Measurements from ENCODE around the gene LRRC74A. TPM values are rescaled to one million over a fixed set of nuclear protein-coding genes. Genes with fewer than 3 reads are reported as not detected.

Gene LRRC74A
- total RNA-seq, 2 experiments from 2014 or later = not detected

DNA sequence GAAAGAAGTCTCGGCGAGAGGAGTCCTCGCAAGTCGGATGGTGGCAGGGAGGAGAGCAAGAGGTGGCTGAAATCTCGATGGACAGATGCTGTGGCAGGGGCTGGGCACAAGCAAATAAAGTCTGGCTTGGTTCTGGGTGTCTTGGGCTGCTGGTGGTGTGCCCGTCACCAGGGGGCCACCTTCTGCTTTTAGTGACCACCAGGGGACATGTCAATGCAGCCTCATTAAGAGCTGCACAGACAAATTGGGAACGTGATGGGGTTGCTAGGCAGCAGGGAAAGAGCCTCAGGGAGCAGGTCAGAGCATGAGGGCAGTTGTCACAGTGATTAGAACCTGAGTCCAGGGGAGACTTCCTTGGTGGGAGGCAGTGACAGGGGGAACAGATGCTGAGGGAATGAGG is 44.0 kb downstream of the LRRC74A start:
- Mint-ChIP-seq H3K9me3 (peaks cover 2% of the 10 kb centered on the region), H3K4me3 (no peak overlapping the region), H3K4me1 (ENCODE audit: low read depth) (peaks cover 11% of the 10 kb centered on the region), H3K27ac (no peak overlapping the region), H3K36me3 (ENCODE audit: low read depth) (no peaks in the 10 kb centered on the region), H3K27me3 (peaks cover 7% of the 10 kb centered on the region)
- ATAC-seq (no peak), DNase-seq (no peak)
- CTCF ChIA-PET = interaction anchor here (1.4 to 13.4 kb wide), 5 partner anchors 42 to 224 kb away, joined by 6 to 452 read pairs (median 35); no protein-coding TSS in a partner anchor
- POLR2A ChIA-PET = no interaction called here
- intact Hi-C loops (cut with micrococcal nuclease) = no loop called here
- TF ChIP-seq, protein P1, sequence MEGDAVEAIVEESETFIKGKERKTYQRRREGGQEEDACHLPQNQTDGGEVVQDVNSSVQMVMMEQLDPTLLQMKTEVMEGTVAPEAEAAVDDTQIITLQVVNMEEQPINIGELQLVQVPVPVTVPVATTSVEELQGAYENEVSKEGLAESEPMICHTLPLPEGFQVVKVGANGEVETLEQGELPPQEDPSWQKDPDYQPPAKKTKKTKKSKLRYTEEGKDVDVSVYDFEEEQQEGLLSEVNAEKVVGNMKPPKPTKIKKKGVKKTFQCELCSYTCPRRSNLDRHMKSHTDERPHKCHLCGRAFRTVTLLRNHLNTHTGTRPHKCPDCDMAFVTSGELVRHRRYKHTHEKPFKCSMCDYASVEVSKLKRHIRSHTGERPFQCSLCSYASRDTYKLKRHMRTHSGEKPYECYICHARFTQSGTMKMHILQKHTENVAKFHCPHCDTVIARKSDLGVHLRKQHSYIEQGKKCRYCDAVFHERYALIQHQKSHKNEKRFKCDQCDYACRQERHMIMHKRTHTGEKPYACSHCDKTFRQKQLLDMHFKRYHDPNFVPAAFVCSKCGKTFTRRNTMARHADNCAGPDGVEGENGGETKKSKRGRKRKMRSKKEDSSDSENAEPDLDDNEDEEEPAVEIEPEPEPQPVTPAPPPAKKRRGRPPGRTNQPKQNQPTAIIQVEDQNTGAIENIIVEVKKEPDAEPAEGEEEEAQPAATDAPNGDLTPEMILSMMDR (IDR thresholded peaks at IDR 0.05) = no peak

DNA sequence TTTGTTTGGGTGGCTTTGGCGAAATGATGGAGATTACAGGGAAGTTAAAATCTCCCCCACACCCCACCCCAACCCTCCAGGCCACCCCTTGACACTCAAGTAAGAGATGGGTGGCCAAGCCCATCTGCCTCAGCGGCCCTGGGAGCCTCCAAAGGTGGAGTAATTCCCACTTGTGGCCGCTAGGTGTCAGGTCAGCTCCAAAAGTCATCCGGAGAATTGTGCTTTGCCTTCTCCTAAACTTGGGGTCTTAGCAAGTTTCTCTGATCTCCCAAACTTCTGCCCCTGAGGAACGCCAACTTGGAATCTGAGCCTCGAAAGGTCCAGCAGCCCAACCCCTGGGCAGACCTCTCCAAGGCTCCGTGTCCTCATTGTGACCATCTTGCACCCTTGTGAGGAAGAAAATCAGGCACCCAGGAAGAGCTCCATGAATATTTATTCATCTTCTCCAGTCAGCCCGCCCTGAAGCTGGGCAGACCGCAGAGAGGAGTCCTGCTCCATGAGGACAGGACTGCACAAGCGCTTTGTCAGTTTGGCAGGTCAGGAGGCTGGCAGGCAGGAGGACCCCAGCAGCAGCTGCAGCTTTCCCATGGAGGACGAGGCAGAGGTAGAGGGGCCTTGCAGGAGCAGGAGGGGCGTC is 46.7 kb downstream of the LRRC74A start:
- DNase-seq (peak; percentile 77), ATAC-seq (peak; percentile 86)
- no peak overlapping the region for H3K27ac Mint-ChIP-seq
- H3K9me3 Mint-ChIP-seq = peaks cover 8% of the 10 kb centered on the region
- POLR2A ChIA-PET = interaction anchor here (0.8 kb wide), 1 partner anchor 197 kb away, joined by 3 read pairs; no protein-coding TSS in a partner anchor
- H3K4me1 Mint-ChIP-seq (ENCODE audit: low read depth) = peaks cover 4% of the 10 kb centered on the region
- TF ChIP-seq, protein P1 (IDR thresholded peaks at IDR 0.05) = peak; percentile 75
- no peaks in the 10 kb centered on the region for H3K36me3 Mint-ChIP-seq (ENCODE audit: low read depth)
- intact Hi-C loops (cut with micrococcal nuclease) = no loop called here
- CTCF ChIA-PET = interaction anchor here (0.6 to 13.4 kb wide), 35 partner anchors 9 to 253 kb away, joined by 3 to 452 read pairs (median 7); no protein-coding TSS in a partner anchor
- peaks cover 7% of the 10 kb centered on the region for H3K27me3 Mint-ChIP-seq
- no peak overlapping the region for H3K4me3 Mint-ChIP-seq

DNA sequence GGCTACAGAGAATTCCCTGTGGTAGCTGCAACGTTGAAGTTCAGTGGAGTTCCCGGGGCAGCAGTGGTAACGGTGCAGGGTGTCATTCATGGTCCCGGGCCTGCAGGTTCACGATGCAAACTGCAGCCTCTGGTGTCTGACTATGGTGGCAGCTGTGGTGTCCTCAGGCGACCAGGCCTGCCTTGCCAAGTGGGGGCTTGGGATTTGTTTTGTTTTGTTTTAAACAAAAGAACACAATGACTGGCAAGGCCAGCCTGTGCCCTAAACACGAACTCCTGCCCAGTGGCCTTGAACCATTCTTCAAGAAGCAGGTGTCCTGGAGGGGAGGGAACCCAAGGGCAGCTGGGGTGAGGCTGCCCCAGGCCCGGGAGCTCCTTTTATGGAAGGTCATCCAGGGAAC is 48.5 kb downstream of the LRRC74A start:
- H3K4me1 Mint-ChIP-seq (ENCODE audit: low read depth) = peaks cover 1% of the 10 kb centered on the region
- ChIA-PET POLR2A (interaction anchor here (0.6 kb wide), 1 partner anchor 157 kb away, joined by 3 read pairs; no protein-coding TSS in a partner anchor), CTCF (interaction anchor here (0.6 to 13.4 kb wide), 21 partner anchors 11 to 441 kb away, joined by 3 to 452 read pairs (median 15); partner anchors contain the start of gene CIPC)
- no peak for ATAC-seq
- no peak for DNase-seq
- intact Hi-C loops (cut with micrococcal nuclease) = loop anchor here (5.0 kb wide), 2 partner anchors 38 to 178 kb away; no protein-coding TSS in a partner anchor
- TF ChIP-seq, protein P1 (IDR thresholded peaks at IDR 0.05) = no peak
- peaks cover 8% of the 10 kb centered on the region for H3K9me3 Mint-ChIP-seq
- peaks cover 3% of the 10 kb centered on the region for H3K27me3 Mint-ChIP-seq
- no peaks in the 10 kb centered on the region for H3K36me3 Mint-ChIP-seq (ENCODE audit: low read depth)
- no peak overlapping the region for H3K4me3 Mint-ChIP-seq
- H3K27ac Mint-ChIP-seq = no peak overlapping the region

DNA sequence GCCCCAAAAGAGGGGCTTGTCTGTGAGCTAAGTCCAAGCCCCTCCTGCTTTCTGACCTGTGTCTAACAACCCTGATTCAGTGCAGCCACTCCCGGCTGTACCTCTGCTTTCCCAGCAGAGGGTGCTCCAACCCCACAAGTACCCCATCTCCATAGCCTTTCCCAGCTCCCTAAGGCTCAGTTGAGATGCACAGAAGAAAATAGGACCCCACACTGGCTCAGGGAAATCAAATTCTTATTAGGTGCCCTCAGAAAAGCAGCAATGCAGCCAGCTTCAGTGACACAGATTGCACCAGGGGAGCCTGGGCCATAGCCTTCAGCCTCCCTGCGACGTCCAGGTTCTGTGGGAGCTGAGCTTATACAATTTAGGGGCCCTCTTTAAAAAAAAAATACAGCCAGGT is 49.9 kb downstream of the LRRC74A start:
- Mint-ChIP-seq H3K27me3 (peaks cover 3% of the 10 kb centered on the region), H3K4me1 (ENCODE audit: low read depth) (peaks cover 1% of the 10 kb centered on the region), H3K4me3 (no peak overlapping the region), H3K36me3 (ENCODE audit: low read depth) (no peaks in the 10 kb centered on the region), H3K9me3 (peaks cover 8% of the 10 kb centered on the region), H3K27ac (no peak overlapping the region)
- TF ChIP-seq, protein P1 (IDR thresholded peaks at IDR 0.05) = peak; percentile 78
- ChIA-PET CTCF (interaction anchor here (0.8 to 13.4 kb wide), 58 partner anchors 8 to 440 kb away, joined by 3 to 452 read pairs (median 6); partner anchors contain the start of genes ANGEL1 and CIPC), POLR2A (interaction anchor here (1.3 kb wide), 1 partner anchor 24 kb away, joined by 4 read pairs; no protein-coding TSS in a partner anchor)
- peak; percentile 90 for ATAC-seq
- intact Hi-C loops (cut with micrococcal nuclease) = loop anchor here (1.0 to 5.0 kb wide), 3 partner anchors 36 to 194 kb away; no protein-coding TSS in a partner anchor
- peak; percentile 57 for DNase-seq

DNA sequence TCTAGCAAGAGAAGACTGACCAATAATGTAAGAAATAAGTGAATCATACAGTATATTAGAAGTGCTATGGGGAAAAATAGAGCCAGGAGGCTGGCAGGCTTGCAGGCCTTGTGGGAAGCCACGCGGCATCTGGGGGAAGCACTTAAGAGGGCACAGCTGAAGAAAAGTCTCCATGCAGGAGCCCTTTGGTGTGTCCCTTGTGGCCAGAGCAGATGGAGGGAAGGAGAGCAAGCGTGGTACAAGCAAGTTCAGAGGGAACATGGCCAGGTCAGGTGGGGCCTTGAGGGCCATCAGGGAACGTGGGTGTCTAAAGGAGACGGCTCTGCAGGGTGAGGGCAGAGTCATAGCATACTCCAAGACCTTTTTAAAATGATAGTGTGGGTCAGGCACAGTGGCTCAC is 51.7 kb downstream of the LRRC74A start:
- Mint-ChIP-seq H3K27me3 (peaks cover 3% of the 10 kb centered on the region), H3K9me3 (peaks cover 8% of the 10 kb centered on the region), H3K36me3 (ENCODE audit: low read depth) (no peaks in the 10 kb centered on the region), H3K27ac (no peak overlapping the region), H3K4me3 (no peak overlapping the region), H3K4me1 (ENCODE audit: low read depth) (peaks cover 1% of the 10 kb centered on the region)
- intact Hi-C loops (cut with micrococcal nuclease) = loop anchor here (5.0 kb wide), 2 partner anchors 34 to 174 kb away; no protein-coding TSS in a partner anchor
- ChIA-PET CTCF (interaction anchor here (0.7 to 13.4 kb wide), 7 partner anchors 9 to 193 kb away, joined by 3 to 452 read pairs (median 34); no protein-coding TSS in a partner anchor), POLR2A (no interaction called here)
- no peak for DNase-seq
- TF ChIP-seq, protein P1 (IDR thresholded peaks at IDR 0.05) = no peak
- no peak for ATAC-seq
